Stimulated activated CD8-positive, alpha-beta memory T cell treated with anti-CD3 and anti-CD28 coated beads, Interleukin-15, amount 100 ng/mL, for 4 hours (primary cell): ENCODE data around the gene LAPTM4A.
"Not testable (repeated sequence)": the region's sequence is repeated elsewhere in the genome, so short reads cannot be mapped to it uniquely, and the experiment has no call there.

ENCODE experiments used
- DNase-seq, 2 donors: peaks; one replicate each; pipeline ENCODE4 v3.0.0-alpha.2; 2020; ENCODE audit warnings: low read depth in 2 of 2

The LAPTM4A gene

DNA sequence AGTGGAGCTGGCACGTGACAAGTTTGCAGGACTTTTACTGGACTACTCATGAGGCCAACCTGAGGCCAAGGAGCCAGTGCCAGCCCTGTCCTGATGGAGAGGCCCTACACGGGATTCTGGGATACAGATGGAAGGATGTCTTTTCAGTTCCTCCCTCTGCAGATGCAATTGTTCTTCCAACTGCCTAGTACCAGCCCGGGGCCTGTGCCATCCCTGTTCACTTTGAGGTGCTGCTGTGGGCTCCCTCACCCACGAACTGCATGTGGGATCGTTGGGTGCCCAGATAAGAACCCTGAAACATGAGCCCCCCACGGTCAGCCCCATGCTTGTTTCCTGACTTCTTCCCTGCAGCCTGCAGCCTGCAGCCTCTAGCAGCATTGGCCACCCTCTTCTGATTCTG, 25.3 kb upstream of the LAPTM4A start:
- DNase-seq = no peak

DNA sequence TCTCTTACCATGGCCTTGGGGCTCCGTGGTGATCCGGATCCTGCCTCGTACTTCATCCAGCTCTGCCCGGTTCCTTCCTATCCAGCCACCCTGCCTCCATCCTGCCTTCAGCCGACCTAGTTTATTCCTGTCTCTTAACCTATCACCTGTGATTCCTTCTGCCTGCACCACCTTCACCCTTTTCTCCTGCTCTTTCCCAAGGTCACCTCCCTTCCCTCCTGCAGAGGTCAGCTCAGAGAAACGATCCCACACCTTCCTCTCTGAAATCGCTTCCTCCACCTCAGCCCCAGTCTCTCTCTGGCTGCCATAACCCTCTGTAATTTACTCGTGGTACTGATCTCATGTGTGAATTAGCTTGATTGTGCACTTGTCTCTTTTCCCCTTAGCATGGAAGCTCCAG, 23.5 kb upstream of the LAPTM4A start:
- no peak for DNase-seq

DNA sequence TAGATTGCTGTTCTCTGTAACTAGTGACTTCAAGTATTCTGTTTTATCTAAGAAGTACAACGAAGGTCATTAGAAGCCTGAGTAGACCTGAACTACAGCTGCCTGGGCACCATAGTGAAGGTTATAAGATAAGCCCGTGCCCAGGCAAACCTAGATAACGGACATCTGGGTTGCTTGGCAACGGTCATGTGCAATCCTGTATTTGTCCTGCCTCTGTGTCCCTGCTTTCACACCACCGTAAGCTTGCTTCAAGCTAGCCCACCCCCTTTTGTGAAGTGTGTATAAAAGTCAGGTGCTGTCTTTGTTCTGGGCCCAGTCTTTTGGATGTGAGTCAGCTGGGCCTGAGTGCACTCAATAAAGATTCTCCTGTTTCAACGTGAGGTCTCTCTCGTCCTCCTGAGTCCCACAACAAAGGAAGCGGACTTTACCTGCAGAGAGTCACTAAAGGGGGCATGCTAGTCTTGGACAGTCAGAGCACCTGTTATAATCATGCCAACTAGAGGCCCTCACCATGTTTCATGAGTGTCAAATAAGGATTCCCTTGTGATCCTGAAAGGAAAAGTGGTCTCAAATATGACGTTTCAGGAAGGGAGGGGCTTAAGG, 22.7 kb upstream of the LAPTM4A start:
- DNase-seq = not testable (repeated sequence)

DNA sequence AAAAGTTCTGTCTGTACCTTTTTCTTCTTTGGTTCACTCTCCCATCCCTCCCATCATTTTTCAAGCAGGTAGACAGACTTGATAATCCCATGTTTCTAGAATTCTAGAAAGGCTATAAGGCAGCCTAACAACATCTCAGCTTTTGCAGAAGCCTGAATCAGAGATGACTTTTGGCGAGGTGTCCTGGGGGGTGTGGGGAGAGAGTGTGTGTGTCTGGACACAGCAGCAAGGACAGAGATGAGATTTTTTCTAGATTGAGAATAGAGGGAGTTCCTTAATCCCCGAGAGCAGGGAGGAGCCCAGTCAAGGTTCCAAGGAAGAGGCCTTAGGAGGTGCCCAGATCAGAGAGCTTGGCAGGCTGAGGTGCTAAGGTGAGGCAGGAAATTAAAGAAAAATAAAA, 22.0 kb upstream of the LAPTM4A start:
- DNase-seq = no peak

DNA sequence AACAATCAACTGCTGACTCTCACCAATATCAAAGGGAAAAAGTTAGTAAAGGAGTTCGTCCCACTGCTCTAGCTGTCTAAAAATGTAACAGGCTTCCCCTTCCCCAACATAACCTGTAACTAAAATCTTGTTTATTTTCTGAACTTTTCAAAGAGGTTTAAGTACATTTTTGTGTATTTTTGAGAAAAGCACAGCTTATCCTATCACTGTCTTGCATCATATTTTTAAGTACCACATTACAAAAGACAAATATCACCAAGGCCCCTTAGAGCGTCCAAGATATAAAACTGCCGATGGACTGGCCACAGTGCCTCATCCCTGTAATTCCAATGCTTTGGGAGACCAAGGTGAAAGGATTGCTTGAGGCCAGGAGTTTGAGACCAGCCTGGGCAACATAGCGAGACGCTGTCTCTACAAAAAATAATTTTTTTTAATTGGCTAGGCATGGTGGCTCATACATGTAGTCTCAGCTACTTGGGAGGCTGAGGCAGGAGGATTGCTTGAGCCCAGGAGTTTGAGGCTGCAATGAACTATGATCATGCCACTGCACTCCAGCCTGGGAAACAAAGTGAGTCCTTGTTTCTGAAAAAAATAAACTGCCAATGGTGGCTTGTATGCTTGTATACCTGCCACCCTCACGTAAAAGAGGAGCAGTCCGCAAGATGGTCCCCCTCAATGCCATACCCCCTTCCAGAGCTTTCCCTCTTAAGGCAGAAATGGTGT, 21.2 kb upstream of the LAPTM4A start:
- DNase-seq = no peak

DNA sequence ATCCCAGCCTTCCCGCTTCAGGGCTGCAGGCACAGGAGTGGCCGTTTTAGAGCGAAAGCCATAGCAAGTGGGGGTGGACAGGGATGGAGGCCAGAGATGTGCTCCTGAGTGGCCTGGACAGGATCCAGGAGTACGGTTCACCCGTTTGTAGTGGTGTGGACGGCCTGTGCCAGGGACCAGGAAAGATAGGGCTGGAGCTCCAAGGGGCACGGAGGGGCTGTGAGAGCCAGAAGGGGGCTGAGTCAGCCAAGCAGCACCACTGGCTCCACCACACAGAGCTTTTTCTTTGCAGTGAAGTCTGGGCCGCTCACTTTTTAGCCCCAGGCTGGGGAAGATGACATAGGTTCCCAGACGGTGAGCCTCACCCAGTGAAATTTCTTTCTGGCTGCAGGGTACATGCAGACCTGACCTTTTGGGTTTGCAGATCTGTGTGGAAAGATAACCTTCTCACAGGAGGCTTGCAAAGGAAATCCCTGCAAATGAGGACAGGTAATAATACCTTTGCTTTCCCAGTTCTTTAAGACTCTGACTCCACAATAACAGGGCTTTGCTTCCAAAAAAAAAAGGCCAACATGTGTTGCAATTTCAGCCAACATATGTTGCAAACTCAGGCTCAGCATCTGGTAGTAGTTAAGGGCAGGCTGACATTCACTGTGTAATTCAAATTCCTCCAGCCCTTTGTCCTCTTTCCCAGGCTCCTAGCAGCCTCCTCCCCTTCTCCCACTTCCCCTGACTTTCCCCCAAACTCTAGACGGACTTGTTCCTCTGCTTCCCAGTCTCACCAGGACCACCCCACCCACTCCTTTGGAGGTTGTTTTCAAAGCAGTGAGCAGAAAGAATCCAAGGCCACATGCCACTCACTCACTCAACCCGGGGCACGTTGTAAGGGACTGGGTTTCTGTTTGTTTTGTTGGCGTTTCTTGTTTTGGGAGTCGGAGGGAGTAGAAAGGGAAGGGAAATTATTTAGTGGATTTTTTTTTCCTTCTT, 20.3 kb upstream of the LAPTM4A start:
- DNase-seq = no peak

DNA sequence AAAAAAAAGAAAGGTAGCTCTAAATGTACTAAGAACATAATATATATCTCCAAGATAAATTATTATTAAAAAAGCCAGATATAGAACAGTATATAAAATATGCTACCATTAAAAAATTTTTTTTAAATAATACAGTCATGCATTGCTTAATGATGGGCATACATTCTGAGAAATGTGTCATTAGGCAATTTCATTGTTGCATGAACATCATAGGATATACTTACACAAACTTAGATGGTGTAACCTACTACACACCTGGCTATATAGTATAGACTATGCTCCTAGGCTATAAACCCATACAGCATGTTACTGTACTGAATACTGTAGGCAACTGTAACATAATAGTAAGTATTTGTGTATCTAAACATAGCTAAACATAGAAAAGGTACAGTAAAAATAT, 18.3 kb upstream of the LAPTM4A start:
- DNase-seq = no peak

DNA sequence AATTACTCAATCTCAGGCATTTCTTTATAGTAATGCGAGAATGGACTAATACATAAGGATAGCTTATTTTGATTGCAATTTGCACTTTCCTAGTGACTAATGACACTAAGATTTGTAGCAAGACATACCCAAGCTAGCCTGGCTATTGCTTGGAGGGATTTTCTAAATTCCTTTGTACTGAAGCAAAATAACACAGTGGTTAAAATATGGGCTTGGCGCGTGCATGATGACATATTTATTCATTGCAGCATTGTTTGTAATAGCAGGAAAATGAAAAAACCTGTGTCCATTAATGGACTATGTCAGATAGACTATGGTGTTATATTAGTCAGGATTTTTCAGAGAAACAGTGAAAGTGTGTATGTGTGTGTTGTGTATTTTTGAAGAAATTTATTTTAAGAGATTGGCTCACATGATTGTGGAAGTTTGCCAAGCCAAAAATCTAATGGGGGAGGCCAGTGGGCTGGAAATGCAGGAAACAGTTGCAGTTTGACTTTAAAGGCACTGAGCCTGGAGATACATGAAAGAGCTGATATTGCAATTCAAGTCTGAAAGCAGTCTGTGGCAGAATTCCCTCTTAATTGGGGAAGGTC, 16.7 kb upstream of the LAPTM4A start:
- DNase-seq = no peak

DNA sequence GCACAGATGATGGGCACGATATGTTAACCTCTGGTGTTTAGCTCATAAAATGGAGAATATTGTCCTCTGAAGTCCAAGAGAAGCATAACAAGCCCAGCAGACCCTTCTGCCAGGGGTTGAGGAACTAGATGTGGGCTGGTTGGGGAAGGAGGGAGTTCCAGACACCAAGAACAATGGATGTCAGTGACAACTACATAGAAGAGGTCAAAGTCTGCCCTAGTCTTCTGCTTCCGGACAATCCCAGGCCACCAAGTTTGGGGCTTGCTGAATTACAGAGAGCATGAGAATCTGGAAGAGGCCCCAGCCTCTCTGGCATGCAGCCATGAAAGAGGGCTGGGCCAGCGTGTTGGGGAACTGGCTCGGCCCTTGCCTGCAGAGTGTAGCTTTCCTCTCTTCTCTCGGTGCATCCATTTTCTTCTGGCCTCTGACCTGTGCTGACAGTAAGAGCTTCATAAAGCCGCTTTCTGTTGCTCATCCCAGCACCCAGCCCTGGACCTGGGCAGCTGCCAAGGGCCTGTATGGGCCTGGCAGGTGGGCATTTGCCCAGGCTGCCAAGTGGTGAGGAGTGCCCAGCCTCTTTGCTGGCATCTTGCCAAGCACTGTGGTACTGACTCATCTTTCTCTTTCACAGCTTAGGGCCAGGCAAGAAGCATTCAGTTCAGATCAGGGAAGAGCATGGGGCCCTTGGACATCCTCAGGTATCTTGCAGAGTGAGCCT, 14.6 kb upstream of the LAPTM4A start:
- no peak for DNase-seq

DNA sequence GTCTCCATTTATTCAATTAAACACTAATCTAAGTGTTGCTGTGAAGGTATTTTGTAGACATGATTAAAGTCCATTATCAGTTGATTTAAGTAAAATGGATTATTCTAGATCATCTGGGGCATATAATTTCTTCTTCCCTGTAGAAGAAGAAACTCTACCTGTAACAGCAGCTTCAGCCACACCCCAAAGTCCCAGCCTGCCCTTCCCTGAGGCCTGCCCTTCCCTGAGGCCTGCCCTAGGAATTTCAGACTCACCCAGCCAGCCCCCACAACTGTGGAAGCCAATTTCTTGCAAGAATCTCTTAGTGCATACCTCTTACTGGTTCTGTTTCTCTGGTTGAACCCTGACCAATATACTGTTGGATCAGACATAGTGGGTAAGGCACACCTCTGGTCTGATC, 13.4 kb upstream of the LAPTM4A start:
- no peak for DNase-seq

DNA sequence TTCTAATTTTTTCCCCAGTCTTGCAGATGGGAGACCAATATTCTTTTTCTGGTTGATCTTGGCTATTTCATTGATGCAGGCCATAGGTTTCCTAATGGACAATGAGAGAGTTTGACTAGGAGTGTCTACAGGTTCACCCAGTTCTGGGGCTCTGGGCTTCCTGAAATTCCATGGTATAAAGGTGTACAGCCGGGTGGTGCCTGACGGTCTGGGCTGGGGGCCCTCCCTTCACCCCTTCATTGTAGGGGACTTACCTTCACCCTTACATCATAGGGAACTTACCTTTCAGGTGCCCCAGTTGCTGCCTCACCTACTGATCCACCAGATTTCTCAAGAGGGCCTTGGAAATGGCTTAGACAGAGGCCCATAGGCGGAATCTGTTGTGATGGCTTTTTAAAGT, 13.0 kb upstream of the LAPTM4A start:
- no peak for DNase-seq

DNA sequence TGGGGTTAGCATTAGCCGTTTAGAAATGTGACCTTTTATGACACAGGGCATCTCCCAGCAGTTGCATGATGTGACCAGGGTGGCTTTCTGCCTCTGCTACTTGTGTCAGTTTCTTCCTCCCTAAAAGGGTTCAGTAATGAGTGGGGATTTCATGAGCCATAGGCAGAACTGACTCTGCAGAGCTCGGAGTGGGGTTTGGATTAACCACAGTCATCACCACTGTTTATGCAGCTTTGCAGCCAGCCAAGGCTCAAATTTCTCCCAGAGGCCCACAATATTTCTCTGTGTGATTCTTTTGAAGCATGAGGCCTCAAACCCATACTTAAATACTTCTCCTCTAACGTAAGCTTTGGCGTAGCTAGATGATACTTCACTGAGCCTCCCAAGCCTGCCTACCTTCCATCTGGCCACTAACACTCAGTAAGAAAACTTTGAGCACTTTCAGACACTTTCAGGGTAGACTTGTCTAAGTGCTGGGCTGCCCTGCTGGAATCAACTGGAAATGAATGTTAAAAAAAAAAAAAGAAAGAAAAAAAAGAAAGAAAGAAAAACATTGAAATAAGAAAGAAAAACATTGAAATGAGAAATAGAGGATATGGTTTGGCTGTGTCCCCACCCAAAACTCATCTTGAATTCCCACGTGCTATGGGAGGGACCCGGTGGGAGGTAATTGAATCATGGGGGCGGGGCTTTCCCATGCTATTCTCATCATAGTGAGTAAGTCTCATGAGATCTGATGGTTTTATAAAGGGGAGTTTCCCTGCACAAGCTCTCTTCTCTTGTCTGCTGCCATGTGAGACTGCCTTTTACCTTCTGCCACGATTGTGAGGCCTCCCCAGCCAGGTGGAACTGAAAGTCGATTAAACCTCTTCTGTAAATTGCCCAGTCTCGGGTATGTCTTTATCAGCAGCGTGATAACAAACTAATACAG, 11.5 kb upstream of the LAPTM4A start:
- DNase-seq = no peak

DNA sequence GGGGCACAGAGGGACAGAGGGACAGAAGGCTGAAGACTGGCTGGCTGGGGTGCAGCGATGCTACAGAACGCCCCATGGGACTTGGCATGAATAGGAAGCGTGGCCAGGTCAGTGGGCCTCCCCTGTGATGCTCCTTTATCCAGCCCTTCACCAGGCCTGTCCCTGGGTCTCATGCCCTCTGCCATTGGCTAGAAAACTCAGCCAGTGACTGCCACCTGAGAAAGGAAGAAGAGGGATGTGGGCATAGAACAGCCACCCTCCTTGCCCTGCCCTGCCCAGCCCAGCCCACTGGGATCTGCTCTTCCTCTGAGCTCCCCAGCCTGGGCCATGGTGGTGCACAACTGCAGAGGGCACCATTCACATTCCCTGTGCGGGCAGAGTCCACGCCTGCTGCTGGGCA, 10.5 kb upstream of the LAPTM4A start:
- DNase-seq = no peak

DNA sequence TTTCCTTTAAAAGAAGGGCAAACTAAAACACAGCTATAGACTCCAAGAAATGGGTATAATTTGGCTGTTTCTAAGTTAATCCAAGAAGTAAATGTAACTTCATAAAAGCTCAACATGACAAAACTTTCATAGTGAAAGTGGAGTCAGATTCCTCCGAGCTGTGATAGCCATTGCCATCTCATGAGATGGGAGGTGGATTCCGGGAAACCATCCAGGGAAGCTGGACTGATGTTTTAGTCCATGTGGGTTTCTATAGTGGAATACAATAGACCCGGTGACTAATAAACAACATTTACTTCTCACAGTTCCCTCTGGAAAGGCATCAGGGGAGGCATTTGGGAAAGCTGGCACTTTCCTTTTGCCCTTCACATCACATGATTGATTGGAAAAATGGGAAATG, 10.0 kb upstream of the LAPTM4A start:
- DNase-seq = no peak

DNA sequence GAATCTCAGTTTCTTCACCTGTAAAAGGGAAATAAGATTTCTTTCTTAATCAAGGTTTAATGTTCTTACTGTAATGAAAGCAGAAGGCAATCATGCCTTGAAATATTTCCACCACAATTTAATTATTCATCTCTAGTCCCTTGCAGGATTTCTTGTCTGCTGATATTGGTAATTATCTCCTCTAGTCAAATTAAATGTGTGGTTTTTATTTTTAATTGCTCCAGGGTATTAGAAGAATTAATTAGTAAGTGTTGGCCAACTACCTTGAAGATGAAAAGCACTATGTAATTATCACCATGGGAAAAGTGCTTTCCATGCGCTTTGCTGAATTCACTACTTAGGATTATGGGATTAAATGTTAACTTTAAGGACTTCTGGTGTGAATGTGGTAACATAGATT, 8.7 kb upstream of the LAPTM4A start:
- no peak for DNase-seq

DNA sequence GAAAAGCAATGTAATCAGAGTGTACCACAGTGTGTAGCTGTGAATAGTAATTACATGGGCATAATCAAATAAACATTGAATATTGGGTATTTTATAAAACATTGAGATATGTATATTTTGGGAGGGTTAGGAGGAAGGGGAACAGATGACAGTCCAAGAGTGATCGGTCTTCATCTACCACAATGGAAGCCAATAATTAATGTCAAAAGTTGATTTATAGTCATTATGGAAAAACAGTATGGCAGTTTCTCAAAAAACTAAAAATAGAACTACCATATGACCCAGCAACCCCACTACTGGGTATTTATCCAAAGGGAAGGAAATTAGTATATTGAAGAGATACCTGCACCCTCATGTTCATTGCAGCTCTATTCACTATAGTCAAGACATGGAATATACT, 5.8 kb upstream of the LAPTM4A start:
- DNase-seq = no peak

DNA sequence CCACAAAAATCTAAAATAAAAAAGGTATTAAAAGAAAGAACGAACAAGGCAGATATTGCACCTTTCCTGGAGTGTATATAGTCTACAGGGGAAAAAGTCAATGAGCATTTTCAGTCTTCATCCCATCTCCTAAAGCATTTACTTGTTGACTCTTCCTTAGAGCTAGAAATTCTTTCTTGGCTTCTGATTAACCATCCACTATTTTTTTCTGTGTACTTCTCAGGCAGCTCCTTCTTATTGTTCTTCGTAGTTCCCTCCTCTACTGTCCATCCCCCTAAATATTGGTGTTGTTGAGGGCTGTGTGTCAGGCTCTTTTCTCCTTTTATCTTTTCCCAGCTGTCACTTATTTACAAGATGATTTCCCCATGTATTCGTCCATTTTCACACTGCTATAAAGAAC, 3.5 kb upstream of the LAPTM4A start:
- no peak for DNase-seq

DNA sequence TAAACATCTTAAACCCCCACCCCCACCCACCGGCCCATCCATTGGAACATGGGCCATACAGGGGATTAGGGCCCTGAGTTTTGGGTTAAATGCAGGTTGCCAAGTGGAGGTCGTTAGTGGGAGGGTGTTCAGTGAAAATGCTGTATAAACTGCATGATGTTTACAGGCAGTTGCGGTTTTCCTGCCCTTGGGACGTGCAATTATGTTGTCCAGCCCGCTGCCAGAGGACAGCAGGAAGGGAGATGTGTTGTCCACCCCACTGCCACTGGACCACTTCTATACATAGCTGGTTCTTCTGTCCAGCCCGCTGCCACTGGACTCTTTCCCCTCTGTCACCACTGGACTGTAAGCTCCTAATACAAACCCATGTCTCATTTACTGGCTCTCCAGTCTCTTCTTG, 2.7 kb upstream of the LAPTM4A start:
- DNase-seq = no peak

DNA sequence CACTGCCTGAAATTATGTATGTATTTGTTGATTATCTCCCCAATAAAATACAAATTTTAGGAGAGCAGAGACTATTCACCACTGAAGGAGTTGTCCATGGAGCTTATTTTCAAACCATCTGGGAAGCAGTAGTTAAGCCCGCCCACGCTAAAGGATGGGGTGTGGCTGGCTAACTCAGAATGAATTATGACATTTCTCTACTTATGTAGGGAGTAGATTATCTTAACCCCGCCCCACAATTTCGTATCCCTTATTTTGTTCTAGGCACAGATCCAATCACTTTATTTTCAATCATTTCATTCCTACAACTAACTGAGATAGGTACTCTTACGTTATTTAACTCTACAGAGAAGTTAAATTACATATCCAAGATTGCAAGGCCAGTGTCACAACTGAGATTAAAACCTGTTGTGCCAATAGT, 1.4 kb upstream of the LAPTM4A start:
- DNase-seq = no peak

DNA sequence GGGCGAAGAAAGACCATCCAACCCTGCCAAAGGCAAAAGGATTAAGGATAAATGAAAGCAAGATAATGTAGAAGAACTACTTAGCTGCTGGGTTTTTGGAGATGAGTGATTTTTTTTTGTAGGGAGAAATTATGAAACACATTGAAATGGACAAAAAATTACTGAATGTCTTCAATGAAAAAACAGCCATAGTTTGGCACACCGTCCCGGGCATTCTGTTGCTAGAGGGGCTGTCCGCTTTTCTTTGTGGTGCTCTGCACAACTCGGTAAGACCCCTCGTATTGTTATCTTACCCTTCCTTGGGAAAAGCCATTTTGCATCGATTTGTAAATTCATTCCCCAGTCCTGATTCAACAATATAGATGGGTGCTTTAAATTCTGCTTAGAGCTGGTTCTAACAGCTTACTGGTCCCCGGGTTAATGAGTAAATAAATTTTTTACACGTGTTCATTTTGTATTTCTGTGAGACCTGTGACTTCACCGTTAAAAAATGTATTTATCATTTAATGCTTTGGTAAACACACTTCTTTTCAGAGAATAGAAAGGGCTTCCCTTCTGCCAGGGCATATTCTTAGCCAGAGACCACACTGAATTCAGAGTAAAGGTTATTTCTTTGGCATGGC, 912 bp upstream of the LAPTM4A start:
- no peak for DNase-seq
